CD1c-positive myeloid dendritic cell (primary cell): Measurements from ENCODE around the gene ALG9.
A peak's percentile ranks its signal among the peaks of the same experiment; 100 is the strongest.

Experiments used
- DNase-seq: peaks from one replicate; pipeline ENCODE4 v3.0.0-alpha.2; 2016; ENCODE audit errors: extremely low spot score

Gene ALG9

DNA sequence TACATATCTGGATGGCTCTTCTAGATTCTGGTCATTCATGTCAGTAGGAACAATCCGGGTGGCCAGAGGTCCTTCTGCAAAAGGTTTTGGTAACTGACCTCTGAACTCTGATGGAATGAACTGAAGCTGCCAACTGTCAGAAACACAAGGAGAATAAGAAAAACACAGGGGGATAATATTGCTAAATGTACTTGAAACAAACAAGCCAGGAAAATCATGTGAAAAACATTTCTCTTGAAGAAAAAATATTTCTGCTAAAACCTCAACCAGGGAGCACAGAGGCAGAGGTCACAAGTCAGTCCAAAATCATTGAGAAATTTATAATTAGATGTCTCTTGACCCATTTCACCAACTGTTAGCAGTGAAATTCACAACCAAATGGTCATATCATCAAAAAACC is 35.2 kb downstream of the ALG9 start:
- no peak for DNase-seq

DNA sequence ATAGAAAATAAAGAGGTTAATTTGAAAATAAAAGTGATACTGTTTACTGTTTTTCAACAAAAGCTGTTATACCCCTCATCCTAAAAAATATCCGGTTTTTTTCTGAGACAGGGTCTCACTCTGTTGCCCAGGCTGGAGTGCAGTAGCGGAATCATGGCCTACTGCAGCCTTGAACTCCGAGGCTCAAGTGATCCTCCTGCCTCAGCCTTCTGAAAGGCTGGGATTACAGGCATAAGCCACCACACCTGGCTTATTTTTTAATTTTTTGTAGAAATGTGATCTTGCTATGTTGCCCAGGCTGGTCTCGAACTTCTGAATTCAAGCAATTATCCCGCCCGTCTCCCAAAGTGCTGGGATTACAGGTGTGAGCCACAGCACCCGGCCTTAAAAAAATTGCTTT is 35.7 kb downstream of the ALG9 start:
- DNase-seq = no peak

DNA sequence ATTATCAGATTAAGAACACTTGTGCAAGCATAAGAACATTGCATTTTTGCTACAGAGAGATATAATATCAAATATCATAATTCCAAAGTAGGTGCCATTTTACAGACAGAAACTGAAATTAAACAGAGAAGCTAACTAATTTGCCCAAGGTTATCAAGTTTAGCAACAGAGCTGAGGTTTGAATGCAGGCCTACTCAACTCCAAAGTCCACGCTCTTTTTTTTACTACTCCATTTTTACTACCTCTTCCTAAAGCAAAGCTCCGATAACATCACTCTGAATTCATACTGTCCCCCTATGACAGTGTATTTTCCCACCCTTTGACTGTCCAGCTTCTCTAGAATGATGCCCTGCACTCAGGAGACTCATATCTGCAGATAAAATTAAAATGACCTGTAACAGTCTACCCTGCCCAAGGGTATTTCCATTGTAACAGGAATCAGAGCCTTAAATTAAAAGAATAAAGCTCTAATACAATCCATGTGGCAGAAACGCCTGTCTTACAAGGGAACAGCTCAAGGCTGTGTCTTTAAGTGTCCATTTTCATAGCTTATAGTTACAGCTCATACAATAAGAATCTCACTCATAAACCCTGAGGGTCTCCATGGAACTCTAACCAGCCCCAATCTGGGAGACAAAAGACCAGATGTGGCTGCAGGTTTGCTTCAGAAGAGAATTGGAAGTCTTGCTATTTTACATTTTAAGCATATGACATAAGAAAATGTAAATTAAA is 36.8 kb downstream of the ALG9 start:
- DNase-seq = no peak

DNA sequence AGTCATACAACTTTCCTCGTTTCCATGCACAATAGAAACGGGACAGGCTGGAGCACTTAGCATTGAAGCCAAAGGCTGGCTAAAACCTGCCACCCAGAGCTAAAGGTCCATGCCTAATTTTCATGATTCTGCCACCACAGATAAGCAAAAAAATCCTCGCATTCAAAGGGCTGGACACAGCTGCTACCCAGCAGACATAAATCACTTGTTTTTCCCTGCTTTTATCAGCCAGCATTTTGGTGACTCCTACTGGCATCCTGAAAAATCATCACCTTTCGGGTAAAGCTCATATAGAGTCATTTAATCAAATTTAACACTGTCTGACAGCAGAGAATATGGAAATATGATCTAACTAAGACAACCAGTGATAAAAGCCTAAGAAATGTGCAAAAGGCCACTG is 37.9 kb downstream of the ALG9 start:
- no peak for DNase-seq

DNA sequence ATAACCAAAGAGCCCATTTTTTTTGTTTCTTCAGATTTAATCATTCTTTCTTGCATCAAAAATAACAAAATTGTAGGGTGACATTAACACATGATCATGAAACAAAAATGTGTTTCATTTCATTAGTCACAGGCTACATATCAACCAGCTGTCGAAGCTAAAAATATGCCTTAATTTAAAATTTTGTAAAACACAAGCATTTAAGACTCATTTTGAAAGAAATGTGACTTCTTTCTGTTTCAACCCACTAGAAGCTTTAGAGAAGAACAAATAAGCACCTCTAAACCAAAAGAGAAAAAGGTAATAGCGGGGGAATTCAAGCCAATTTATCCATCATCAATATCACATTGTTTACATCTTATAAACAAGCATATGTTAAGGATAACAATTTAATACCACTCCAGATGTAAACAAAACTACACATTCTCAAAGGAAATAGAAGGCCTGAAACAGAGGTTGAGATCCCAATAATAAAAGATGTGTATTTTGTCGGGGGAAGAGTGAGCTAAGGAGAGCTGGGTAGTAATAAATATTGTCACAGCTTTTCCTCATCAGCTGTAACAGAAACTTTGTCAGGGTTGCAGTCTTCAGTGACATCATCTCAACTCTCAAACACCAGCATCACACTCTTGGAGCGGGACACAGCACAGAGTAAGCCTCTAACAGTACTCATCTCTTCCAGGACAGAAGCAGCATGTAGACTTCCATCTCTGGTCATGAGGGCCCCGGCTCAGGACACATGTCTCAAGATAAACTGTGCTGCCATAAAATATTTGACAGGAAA is 42.0 kb downstream of the ALG9 start:
- no peak for DNase-seq

DNA sequence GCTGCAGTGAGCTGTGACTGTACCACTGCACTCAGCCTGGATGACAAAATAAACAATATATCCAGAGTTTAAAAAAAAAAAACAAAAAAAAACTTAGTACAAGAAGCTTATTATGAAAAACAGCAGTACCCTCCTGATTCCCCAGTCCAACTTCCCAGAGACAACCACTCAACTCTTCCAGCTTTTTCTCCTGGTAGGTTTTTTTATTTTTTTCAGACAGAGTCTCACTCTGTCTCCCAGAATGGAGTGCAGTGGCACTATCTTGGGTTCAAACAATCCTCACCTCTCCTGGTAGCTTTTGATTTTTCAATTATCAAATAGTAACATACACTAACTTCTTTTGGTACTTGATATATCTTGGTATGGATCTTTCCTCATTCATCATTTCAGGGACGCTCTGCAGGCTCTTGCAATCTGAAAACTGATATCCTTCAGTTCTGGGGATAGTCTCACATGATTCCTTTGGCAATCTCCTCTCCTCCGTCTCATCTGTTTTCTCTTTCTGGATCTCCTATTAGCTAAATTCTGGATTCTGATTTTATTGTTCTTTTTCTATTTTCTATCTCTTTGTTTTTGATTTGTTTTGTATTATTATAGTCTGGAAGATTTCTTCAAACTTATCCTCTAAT is 44.9 kb downstream of the ALG9 start:
- no peak for DNase-seq

DNA sequence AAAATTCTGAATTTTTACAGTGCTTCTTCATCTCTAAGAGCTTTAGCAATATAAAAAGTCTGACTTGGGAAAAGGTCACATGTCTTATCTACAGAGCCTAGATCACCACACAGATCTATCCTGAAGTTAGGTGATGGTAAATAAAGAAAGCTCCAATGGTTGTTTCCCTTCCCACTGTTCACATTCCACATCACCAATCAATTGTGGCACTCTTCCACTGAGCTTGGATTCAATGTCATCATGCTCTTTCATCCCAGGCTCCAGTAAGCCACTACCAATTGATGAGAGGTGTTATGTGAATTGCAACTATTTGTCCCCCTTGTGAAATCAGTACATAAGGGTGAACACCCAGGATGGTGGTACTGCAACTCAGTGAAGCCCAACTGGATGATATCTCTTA is 47.8 kb downstream of the ALG9 start:
- DNase-seq = no peak

DNA sequence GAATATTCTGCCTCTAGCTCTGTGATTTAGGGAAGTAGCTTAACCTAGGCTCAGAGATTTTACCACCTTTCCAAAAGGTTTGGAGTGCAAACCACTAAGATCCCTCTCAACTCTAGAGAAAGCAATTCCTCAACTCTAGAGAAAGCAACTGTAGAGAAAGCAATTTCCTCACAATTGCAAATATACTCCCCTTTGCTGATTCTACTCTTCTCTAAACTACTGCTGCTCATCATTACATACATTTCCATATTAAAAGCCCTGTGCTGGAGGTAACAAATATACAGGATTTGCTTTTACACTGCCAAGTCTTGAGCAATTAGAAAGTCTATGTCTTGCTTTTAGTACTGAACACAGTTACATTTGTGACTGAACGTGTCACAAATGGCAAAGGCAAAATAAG is 48.2 kb downstream of the ALG9 start:
- no peak for DNase-seq

DNA sequence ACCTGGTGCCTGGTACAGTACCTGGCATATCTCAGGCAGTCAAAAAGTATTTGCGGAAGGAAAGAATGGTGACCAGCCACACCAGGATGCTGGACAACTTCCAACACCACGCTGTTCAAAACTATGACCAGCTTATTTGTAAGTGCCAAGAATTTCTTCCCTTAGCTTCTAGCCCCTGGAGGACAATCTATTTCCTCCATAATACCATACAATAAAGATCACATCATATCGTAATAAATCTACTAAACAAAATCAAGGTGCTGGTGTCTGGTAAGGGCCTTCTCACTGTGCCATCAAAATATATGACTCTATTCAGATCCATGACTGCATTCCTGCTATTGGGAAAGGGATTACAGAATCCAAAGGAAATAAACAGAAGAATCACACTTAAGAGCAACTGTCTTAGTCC is 51.5 kb downstream of the ALG9 start:
- no peak for DNase-seq

DNA sequence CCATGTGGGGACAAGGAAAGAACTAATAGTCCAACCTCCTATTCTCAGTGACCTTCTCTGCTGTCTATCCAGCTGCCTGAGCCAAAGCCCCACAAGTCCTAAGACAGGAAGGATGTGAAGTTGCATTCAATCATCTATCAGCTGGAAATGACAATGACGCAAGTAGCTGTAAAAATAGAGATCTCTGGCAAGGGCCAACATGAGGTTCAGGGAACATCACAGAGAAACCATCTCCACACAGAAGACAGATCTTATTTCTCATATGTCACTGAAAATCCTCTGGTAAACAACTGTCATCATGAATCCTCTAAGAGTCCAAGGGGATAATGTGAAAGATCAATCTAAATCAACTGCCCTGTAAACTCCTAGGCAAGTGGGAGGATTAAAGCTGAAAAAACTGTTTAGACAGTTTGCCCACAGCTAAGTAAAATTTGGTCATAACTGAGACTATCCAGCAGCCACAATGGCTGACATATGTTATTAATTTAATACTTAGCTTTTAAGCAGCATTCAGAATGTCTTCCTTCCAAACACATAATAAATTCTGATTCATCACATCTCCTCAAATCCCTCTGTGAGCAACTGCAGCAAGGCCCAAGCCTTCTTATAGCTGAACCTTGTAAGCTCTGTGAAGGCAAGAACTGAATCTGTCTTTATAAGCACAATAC is 52.1 kb downstream of the ALG9 start:
- no peak for DNase-seq

DNA sequence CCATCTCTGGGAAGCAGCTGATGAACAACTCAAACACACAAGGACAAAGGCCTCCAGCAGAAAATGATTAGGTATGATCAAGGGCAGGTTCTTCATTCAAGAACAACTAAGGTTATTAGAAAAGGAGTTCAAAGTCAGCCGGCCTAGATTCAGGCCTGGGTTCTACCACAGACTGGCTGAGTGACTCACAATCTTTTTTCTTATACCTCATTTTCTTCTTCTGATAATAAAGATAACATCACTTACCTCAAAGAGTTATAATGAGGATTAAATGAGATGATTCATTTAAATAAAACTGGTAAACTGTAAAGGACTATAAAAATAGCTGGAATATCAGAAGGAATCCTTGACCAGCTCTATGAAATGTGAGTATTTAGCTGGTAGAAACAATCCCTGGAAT is 55.9 kb downstream of the ALG9 start:
- DNase-seq = no peak

DNA sequence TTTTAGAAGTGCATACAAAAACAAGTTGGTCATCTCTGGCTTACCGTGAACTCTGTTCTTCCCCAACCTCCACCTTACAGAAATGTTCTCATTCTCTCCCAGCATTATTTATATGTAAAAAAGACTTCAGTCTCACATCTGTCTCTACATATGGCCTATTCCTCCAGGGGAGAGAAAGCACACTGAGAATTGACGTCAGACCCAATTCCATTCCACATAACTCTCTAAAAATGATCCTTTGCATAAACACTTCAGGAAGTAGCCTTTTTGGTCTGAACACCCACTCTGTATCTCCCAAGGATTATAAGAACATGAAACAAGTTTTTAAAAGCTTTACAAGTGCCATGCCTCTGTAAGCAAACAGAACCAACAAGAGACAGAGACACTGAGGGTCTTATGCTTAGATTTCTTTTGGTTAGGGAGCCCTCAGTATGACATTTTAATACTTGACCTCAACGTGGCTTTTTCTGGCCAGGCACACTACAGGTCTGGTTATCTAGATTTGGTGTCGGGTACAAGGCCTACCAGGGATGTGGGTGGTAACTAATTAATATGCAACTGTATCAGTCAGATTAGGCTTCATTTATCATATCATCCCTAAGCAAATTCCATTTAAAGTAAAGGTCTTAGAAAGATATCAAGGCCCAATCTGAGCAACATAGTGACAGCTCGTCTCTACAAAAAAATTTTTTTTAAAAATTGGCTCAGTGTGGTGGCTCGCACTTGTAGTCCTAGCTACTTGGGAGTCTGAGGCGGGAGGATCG is 56.6 kb downstream of the ALG9 start:
- DNase-seq = no peak

DNA sequence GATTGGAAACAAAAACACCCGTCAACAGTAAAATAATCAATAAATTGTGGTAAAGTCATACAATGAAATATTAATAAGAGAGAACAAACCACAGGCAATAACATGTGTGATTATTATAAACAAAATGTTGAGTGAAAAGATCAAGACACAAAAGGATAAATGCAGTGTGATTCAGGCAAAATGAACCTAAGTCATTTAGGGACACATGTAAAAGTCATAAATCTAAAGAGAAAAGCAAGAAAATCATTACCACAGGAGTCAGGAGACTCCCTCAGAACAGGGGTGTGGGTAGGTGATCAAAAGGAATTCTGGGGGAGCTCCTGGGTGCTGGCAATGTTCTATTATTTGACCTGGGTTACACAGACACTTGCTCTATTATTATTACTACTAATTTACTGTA is 57.3 kb downstream of the ALG9 start:
- no peak for DNase-seq

DNA sequence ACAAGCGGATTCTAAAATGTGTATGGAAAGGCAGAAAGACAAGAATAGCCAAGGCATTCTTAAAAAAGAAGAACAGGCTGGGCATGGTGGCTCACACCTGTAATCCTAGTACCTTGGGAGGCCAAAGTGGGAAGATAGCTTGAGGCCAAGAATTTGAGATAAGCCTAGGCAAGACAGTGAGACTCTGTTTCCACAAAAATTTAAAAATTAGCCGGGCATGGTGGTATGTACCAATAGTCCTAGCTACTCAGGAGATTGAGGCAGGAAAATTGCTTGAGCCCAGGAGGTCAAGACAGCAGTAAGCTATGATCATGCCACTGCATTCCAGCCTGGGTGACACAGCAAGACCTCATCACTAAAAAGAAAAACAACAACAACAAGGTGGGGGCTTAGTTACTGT is 59.2 kb downstream of the ALG9 start:
- no peak for DNase-seq

DNA sequence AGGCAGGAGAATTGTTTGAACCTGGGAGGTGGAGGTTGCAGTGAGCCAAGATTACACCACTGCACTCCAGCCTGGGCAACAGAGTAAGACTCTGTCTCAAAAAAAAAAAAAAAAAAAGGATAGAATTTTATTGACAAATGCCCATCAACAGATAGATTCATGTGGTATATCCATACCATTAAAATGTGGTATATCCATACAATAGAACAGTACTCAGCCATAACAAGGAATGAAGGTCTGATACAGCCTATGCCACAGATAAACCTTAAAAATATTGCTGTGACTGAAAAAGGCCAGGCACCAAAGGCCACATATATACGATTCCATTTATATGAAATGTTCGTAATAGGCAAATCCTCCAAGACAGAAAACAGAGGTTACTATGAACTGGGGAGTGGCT is 59.9 kb downstream of the ALG9 start:
- DNase-seq = no peak

DNA sequence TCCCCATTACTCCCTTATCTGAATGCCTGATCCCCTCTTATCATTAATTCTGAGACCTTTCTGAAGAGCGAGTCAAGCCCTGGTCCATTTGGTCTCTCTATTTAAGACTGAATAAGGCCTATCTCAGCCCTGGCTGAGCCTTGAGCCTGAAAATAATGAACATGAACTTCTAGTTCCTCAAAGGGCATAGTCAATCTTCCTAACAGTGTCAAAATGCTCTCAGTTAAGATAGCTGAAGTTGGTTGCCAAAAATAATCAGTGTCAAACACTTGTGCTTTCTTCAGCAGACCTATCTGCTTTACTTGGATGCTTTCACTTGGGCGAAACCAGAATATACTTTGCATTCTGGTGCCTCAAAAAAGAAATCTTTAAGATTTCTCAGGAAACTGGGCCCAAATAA is 62.5 kb downstream of the ALG9 start:
- DNase-seq = no peak

DNA sequence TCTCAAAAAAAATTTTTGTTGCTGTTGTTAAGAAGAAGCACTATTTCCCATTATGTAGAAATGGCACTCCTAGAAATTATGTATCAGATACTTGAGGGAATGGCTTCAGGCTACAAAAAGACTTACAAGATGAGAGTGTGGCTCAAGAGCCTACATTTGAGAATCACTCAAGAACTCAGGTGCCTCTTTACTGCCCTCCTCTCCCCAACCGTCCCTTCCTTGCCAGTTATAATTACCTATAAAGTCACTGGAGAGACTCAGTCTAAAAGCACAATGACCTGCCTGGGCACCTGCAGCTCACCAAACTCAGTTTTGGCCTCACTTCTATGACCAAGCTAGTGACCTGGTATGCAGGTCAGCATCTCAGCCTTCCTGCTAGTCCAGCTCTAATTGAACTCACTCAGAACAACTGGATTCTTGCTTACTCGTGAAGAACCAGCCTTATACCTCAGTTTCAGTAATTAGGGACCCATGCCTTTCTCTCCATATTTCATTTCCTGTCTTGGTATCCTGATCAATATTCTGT is 63.3 kb downstream of the ALG9 start:
- no peak for DNase-seq

DNA sequence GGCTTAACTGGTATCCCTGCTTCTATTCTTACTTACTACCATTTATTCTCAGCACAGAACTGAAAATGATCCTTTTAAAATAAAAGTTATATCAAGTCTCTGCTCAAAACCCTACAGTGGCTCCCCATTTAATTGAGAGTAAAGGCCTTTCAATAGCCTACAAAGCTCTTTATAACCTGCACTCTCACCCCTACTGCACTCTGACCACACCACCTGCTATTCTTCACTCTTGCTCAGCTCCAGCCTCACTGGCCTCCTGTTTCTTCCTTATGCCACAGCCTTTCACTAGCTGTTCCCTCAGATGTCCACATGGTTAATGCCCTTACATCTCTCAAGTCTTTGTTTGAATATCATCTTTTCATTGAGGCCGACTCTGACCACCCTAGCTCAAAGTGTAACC is 64.3 kb downstream of the ALG9 start:
- no peak for DNase-seq

DNA sequence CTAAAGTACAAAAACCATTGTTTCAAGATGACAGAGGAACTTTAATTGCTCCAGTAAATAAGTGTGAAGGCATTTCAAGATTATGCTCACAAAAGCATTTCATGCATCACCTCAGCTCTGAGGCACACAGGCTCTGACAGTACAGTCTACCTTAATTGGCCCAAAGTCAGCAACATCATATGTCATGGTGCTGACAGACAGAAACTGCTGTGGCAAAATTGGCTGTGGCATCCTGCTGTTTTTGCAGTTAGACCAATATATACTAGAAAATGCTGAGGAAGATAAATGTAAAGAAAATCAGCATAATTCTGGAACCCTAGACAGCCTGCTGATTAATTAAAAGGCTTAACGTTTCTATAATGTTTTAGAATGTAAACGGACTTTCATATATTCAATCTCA is 70.2 kb downstream of the ALG9 start:
- no peak for DNase-seq

DNA sequence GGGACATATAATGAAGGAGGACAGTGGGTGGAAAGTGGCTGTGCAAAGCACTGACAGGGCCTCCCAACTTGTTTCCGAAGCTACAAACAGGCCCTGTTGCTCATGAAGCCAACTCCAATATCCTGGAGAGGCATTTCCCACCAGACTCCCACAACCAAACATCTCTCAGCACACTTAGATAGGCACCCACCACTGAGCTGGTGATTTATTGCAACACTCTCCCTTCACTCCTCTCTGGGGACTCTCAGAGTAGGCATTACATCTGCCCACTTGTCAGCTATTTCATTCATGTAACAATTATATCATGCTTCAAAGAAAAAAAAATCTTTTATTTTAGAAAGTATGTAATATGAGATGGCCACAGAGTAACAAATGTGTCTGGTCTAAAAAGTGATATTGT is 73.1 kb downstream of the ALG9 start:
- DNase-seq = no peak

DNA sequence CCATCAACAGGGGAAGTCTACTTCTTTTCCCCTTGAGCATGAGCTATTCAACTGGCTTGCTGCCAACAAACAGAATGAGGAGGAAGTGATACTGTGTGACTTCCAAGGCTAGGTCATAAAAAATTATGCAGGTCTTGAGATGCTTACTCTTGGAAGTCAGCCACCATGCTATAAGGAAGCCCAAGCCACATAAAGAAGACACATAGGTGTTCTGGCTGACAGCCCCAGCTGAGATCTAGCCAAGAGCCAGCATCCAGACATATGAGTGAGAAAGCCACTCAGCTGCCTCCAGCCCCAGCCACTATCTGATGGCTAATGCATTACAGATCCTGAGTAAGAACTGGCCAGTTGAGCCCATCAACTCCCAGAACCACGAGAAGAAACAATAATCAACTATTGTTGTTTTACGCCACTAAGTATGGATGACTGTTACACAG is 74.2 kb downstream of the ALG9 start:
- DNase-seq = peak; percentile 83

DNA sequence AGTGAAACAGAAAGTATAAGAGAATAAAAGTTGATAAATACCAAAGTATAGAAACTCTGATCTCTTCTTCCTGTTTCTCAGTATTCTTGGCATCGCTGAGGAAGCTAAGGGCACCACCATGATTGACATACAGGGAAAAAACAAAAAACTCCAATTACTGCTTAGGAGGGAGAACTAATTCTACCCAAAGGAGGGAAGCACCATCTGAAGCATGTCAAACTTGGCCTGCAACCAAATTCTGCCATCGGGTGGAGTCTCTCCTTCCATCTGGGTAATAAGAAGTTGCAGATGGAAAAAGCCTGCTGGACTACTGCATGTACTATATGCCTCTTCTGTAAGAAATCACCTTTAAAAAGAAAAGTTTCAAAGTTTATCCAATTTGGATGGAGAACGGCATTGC is 74.7 kb downstream of the ALG9 start:
- DNase-seq = peak; percentile 13
